Measurements from ENCODE around the gene UBXN7. TPM values are rescaled to one million over a fixed set of nuclear protein-coding genes. Genes with fewer than 3 reads are reported as not detected.
A peak's percentile ranks its signal among the peaks of the same experiment; 100 is the strongest.

The UBXN7 gene
- total RNA-seq (2012; rRNA removed) (16.1 and 18.9 TPM in 2 replicates), polyA plus RNA-seq (2012; rRNA removed) (8.3 and 8.6 TPM in 2 replicates), Bru-seq, nascent RNA (percentile 82 among the genes with signal in this experiment), BruChase-seq, experiment 1, labeled RNA remaining after a 6-hour chase (percentile 90 among the genes with signal in this experiment), BruChase-seq, experiment 2, labeled RNA remaining after a 2-hour chase (percentile 92 among the genes with signal in this experiment)
- polyA plus RNA-seq (2012; cell fraction: cytosol; rRNA removed): 1.7 and 1.9 TPM in 2 replicates
- polyA plus RNA-seq (2012; cell fraction: nucleus; rRNA removed; ENCODE audit: low replicate concordance): 1.3 and 14.0 TPM in 2 replicates
- long read RNA-seq, full-length matches to known transcripts: 5 of 10 reads
- long read RNA-seq, partial matches to known transcripts: 1 of 10 reads
- long read RNA-seq, other reads (novel, unspliced or antisense): 4 of 10 reads

- H2AFZ ChIP-seq (replicated peaks; ENCODE audit: low read length, poor library complexity): peak within 1 kb of the TSS; percentile 94
- H2BK20ac ChIP-seq (ENCODE audit: low read depth, low read length): no peak within 1 kb of the TSS
- H3K27ac ChIP-seq (ENCODE audit: insufficient read depth, low read length): peak within 1 kb of the TSS; percentile 82
- peak within 1 kb of the TSS; percentile 51; the same call in 1 of the 2 replicates for H2BK120ac ChIP-seq (ENCODE audit: low read depth, low read length)
- dilution Hi-C loops (cut with HindIII; ENCODE audit: low sequenced_read_pairs, unreplicated experiment): no loop called here
- ATAC-seq (ENCODE audit: low read depth) (peak; percentile 95), DNase-seq (peak; percentile 90)
- WGBS, 2 experiments (ENCODE audit: extremely low coverage in 2 of 2, insufficient read length in 1 of 2): 0% methylated on average over 23 of the region's 67 CpGs; no CpG with 5 or more reads in 1 of the 2 experiments
- H3K56ac ChIP-seq (ENCODE audit: extremely low read depth, insufficient read depth, low read length): peak within 1 kb of the TSS; percentile 70
- H3K23ac ChIP-seq (ENCODE audit: low read depth, low read length): peak within 1 kb of the TSS; percentile 96
- BruUV-seq (replicated peaks): no TSS peak
- H3K4me2 ChIP-seq (ENCODE audit: low read depth, low read length): peak within 1 kb of the TSS; percentile 67
- peak within 1 kb of the TSS; percentile 70 for H4K91ac ChIP-seq (ENCODE audit: insufficient read depth, low read depth, low read length)
- peaks cover 7% of the 10 kb centered on the region for H3K9me1 ChIP-seq (ENCODE audit: insufficient read depth, low read length)
- no peak within 1 kb of the TSS; the same call in 2 of the 3 replicates for H2BK15ac ChIP-seq (ENCODE audit: low read depth, low read length)
- H3K9ac ChIP-seq (ENCODE audit: low read depth, low read length): peak within 1 kb of the TSS; percentile 83
- in situ Hi-C loops (cut with MboI; ENCODE audit: low sequenced_read_pairs): no loop called here
- peak within 1 kb of the TSS; percentile 68 for H3K4ac ChIP-seq (ENCODE audit: low read depth, low read length)
- H3K9me3 ChIP-seq (ENCODE audit: control insufficient read depth, insufficient read depth, low read length): no peaks in the 10 kb centered on the region
- peaks cover 0 to 35% of the 10 kb centered on the region in 2 experiments; a peak in 3 of 4 replicates for H3K79me1 ChIP-seq (ENCODE audit: low read depth in 1 of 2, low read length in 2 of 2)
- ChIA-PET CTCF (no interaction called here), POLR2A (ENCODE audit: unreplicated experiment) (interaction anchor here (0.6 to 1.0 kb wide), 2 partner anchors 13 to 96 kb away, joined by 3 to 9 read pairs; no protein-coding TSS in a partner anchor)
- peaks cover 38% of the 10 kb centered on the region for H4K20me1 ChIP-seq (ENCODE audit: insufficient read depth, low read length)
- peaks cover 3% of the 10 kb centered on the region for H3K4me1 ChIP-seq (ENCODE audit: control insufficient read depth, insufficient read depth, low read length)
- peak within 1 kb of the TSS; percentile 27; the same call in 1 of the 2 replicates for H4K5ac ChIP-seq (ENCODE audit: low read depth, low read length)
- peak within 1 kb of the TSS; percentile 39 for H3K18ac ChIP-seq (ENCODE audit: low read depth, low read length)
- H4K8ac ChIP-seq (ENCODE audit: low read depth in 2 of 2, low read length in 2 of 2): peak within 1 kb of the TSS; percentile 19 to 70; a peak in 2 of 4 replicates
- no peaks in the 10 kb centered on the region for H3K27me3 ChIP-seq (ENCODE audit: control insufficient read depth, insufficient read depth, low read length)
- peak within 1 kb of the TSS; percentile 24 for H2AK5ac ChIP-seq (ENCODE audit: low read depth, low read length)
- H3K36me3 ChIP-seq (ENCODE audit: control insufficient read depth, insufficient read depth, low read length): peaks cover 3% of the 10 kb centered on the region; the same call in 1 of the 2 replicates
- no peak for TF ChIP-seq BHLHE40 (IDR thresholded peaks at IDR 0.05; ENCODE audit: low read depth, low read length)
- 0 out of 2 replicates have a peak, but pooled peaks have one; percentile 35 for TF ChIP-seq MAFK (IDR thresholded peaks at IDR 0.05; ENCODE audit: low read depth, low read length)
- TF ChIP-seq RCOR1 (IDR thresholded peaks at IDR 0.05; ENCODE audit: insufficient replicate concordance, low read length): no peak
- 0 out of 2 replicates have a peak, but pooled peaks have one; percentile 23 for TF ChIP-seq RFX5 (IDR thresholded peaks at IDR 0.05; ENCODE audit: low read depth, low read length)
- TF ChIP-seq MAZ (IDR thresholded peaks at IDR 0.05; ENCODE audit: borderline replicate concordance, low read depth, low read length): peak; percentile 72
- peak within 1 kb of the TSS; percentile 86 for H3K4me3 ChIP-seq (ENCODE audit: insufficient read depth, low read depth, low read length)
- intact Hi-C loops (cut with micrococcal nuclease): loop anchor here (2.0 to 5.0 kb wide), 2 partner anchors 70 to 180 kb away; partner anchors contain the start of gene RNF168
- peak within 1 kb of the TSS; percentile 88 for H3K14ac ChIP-seq (replicated peaks; ENCODE audit: low read depth, low read length)
- H2AK9ac ChIP-seq (replicated peaks; ENCODE audit: low read depth, low read length, poor library complexity): peak within 1 kb of the TSS; percentile 91
- H2BK5ac ChIP-seq (ENCODE audit: low read depth, low read length, poor library complexity, severe bottlenecking): peak within 1 kb of the TSS; percentile 62
Measured at GRCh38 chr3:196432137-196432879, at the start of gene UBXN7. Gene UBXN7 (minus strand): TSS chr3:196432427. CDS start chr3:196432399, 28 bp downstream.
